HPDE6-E6E7 (cell line): ENCODE data around the gene KAZN.

Source experiments
- DNase-seq: peaks from one replicate; pipeline ENCODE4 v3.0.0; 2011; ENCODE audit warnings: missing footprints; ENCODE audit errors: extremely low spot score

Gene KAZN

GRCh38 chr1:14677292-14677971, 78.9 kb downstream of the KAZN start:
- DNase-seq = no peak

GRCh38 chr1:14678011-14678638, 79.6 kb downstream of the KAZN start:
- no peak for DNase-seq

GRCh38 chr1:14679027-14679688, 80.7 kb downstream of the KAZN start:
- DNase-seq = no peak

GRCh38 chr1:14681182-14681581, 82.7 kb downstream of the KAZN start:
- DNase-seq = no peak

- no peak for DNase-seq
These were observed 84.6 kb downstream of the KAZN start for GRCh38 chr1:14682941-14683621.

GRCh38 chr1:14685078-14685477, 86.6 kb downstream of the KAZN start:
- no peak for DNase-seq

- no peak for DNase-seq
These were observed 88.2 kb downstream of the KAZN start for GRCh38 chr1:14686701-14687100.

- DNase-seq = no peak
These were observed 88.7 kb downstream of the KAZN start for GRCh38 chr1:14687147-14687546.

- no peak for DNase-seq
These were observed 91.6 kb downstream of the KAZN start for GRCh38 chr1:14689996-14690615.

GRCh38 chr1:14693949-14694348, 95.5 kb downstream of the KAZN start:
- DNase-seq = no peak

GRCh38 chr1:14694589-14694988, 96.1 kb downstream of the KAZN start:
- DNase-seq = no peak

- DNase-seq = no peak
These were observed 98.3 kb downstream of the KAZN start for GRCh38 chr1:14696761-14697160.

GRCh38 chr1:14697353-14697752, 98.9 kb downstream of the KAZN start:
- DNase-seq = no peak

- DNase-seq = no peak
These were observed 99.8 kb downstream of the KAZN start for GRCh38 chr1:14698314-14698713.

GRCh38 chr1:14699620-14700019, 101.1 kb downstream of the KAZN start:
- DNase-seq = no peak

- DNase-seq = no peak
These were observed 106.4 kb downstream of the KAZN start for GRCh38 chr1:14704846-14705245.

- no peak for DNase-seq
These were observed 107.3 kb downstream of the KAZN start for GRCh38 chr1:14705824-14706223.

- DNase-seq = no peak
These were observed 108.1 kb downstream of the KAZN start for GRCh38 chr1:14706631-14707030.

- DNase-seq = no peak
These were observed 109.3 kb downstream of the KAZN start for GRCh38 chr1:14707531-14708445.

- no peak for DNase-seq
These were observed 111.8 kb downstream of the KAZN start for GRCh38 chr1:14710331-14710730.

- DNase-seq = no peak
These were observed 113.7 kb downstream of the KAZN start for GRCh38 chr1:14712136-14712535.
